Osteoblast (primary cell): ENCODE measurements around the gene ELL2. TPM values are rescaled to one million over a fixed set of nuclear protein-coding genes. Genes with fewer than 3 reads are reported as not detected.

ENCODE experiments used
- DNase-seq: peaks from one replicate; pipeline ENCODE4 v3.0.0; 2011; ENCODE audit warnings: low spot score, mixed read lengths; ENCODE audit not compliant: insufficient read length; ENCODE audit errors: missing footprints
- H2AFZ ChIP-seq: 2 replicates; pipeline ENCODE4 v1.6.0; 2011; ENCODE audit warnings: mild to moderate bottlenecking, low read length
- H3K27ac ChIP-seq: 2 replicates; pipeline ENCODE4 v1.5.1; 2011; ENCODE audit warnings: mild to moderate bottlenecking, low read depth, low read length, moderate library complexity
- H3K27me3 ChIP-seq: 2 replicates; pipeline ENCODE4 v1.6.0; 2012; ENCODE audit warnings: mild to moderate bottlenecking, control low read depth, inconsistent platforms, low read length, moderate library complexity; ENCODE audit not compliant: insufficient read depth
- H3K36me3 ChIP-seq: 2 replicates; pipeline ENCODE4 v1.5.1; 2011; ENCODE audit warnings: mild to moderate bottlenecking, low read length, control low read depth, moderate library complexity; ENCODE audit not compliant: insufficient read depth
- H3K4me1 ChIP-seq: 2 replicates; pipeline ENCODE4 v1.5.1; 2011; ENCODE audit warnings: mild to moderate bottlenecking, low read length, control low read depth, moderate library complexity; ENCODE audit not compliant: insufficient read depth
- H3K4me2 ChIP-seq: 2 replicates; pipeline ENCODE4 v1.6.0; 2011; ENCODE audit warnings: mild to moderate bottlenecking, low read length; ENCODE audit not compliant: insufficient read depth
- H3K4me3 ChIP-seq: fragments of 200-600 bp; sonication (generic); 3 replicates; pipeline ENCODE4 v1.5.1; 2012; ENCODE audit warnings: mild to moderate bottlenecking, low read length, inconsistent platforms; ENCODE audit not compliant: insufficient read depth
- H3K79me2 ChIP-seq: 2 replicates; pipeline ENCODE4 v1.6.0; 2012; ENCODE audit warnings: mild to moderate bottlenecking, low read length, control low read depth, inconsistent platforms; ENCODE audit not compliant: insufficient read depth
- H3K9me3 ChIP-seq: 2 replicates; pipeline ENCODE4 v1.5.1; 2011; ENCODE audit warnings: low read depth, low read length, control low read depth
- H4K20me1 ChIP-seq: 2 replicates; pipeline ENCODE4 v1.6.0; 2012; ENCODE audit warnings: mild to moderate bottlenecking, low read length, control low read depth; ENCODE audit not compliant: insufficient read depth
- CTCF ChIP-seq: IDR thresholded peaks from 2 replicates; pipeline ENCODE4 v1.5.1; 2011; ENCODE audit warnings: mild to moderate bottlenecking, low read depth, low read length, moderate library complexity; ENCODE audit errors: extremely low read depth
- total RNA-seq: library from RNA; depleted of rRNA; stranded (reverse); fragments of >200 nt; gene quantifications from 2 replicates; pipeline ENCODE4 v1.2.3, GENCODE V29; 2012

Gene ELL2
- total RNA-seq, 1 donor, result 123 TPM

- no peak for TF ChIP-seq CTCF
- peak overlapping the region; percentile 96 for H3K27ac ChIP-seq
- H3K9me3 ChIP-seq, result no peaks in the 10 kb centered on the region
- H3K4me1 ChIP-seq, result peaks cover 20% of the 10 kb centered on the region
- H3K79me2 ChIP-seq, result peaks cover 38% of the 10 kb centered on the region
- peaks cover 5% of the 10 kb centered on the region for H3K36me3 ChIP-seq
- peak overlapping the region; percentile 63 for H3K4me2 ChIP-seq
- no peaks in the 10 kb centered on the region for H3K27me3 ChIP-seq
- no peak for DNase-seq
- H3K4me3 ChIP-seq, result no peak overlapping the region
- H2AFZ ChIP-seq, result no peak overlapping the region
- H4K20me1 ChIP-seq, result peaks cover 32% of the 10 kb centered on the region
Observed at GRCh38 chr5:95962785-95963184, 1.1 kb upstream of the ELL2 start.

- peaks cover 24% of the 10 kb centered on the region for H3K4me1 ChIP-seq
- no peaks in the 10 kb centered on the region for H3K27me3 ChIP-seq
- H3K79me2 ChIP-seq, result peaks cover 41% of the 10 kb centered on the region
- peaks cover 5% of the 10 kb centered on the region for H3K36me3 ChIP-seq
- peaks cover 36% of the 10 kb centered on the region for H4K20me1 ChIP-seq
- DNase-seq, result no peak
- peak overlapping the region; percentile 49 for H2AFZ ChIP-seq
- H3K4me2 ChIP-seq, result peak overlapping the region; percentile 63
- peak overlapping the region; percentile 96 for H3K27ac ChIP-seq
- H3K9me3 ChIP-seq, result no peaks in the 10 kb centered on the region
- H3K4me3 ChIP-seq, result peak overlapping the region; percentile 94
- no peak for TF ChIP-seq CTCF
Observed at GRCh38 chr5:95962475-95962773, 773 bp upstream of the ELL2 start.

- peak overlapping the region; percentile 96 for H3K27ac ChIP-seq
- peak overlapping the region; percentile 58 for H2AFZ ChIP-seq
- peaks cover 50% of the 10 kb centered on the region for H4K20me1 ChIP-seq
- H3K36me3 ChIP-seq, result peaks cover 5% of the 10 kb centered on the region
- H3K4me3 ChIP-seq, result peak overlapping the region; percentile 94
- peak; percentile 94 for DNase-seq
- H3K9me3 ChIP-seq, result no peaks in the 10 kb centered on the region
- H3K4me1 ChIP-seq, result peaks cover 37% of the 10 kb centered on the region
- H3K79me2 ChIP-seq, result peaks cover 56% of the 10 kb centered on the region
- TF ChIP-seq CTCF, result peak; percentile 58
- no peaks in the 10 kb centered on the region for H3K27me3 ChIP-seq
- peak overlapping the region; percentile 93 for H3K4me2 ChIP-seq
Observed at GRCh38 chr5:95960667-95961616, 709 bp downstream of the ELL2 start.

- Histone ChIP-seq H3K79me2 (peaks cover 65% of the 10 kb centered on the region), H3K27ac (peak overlapping the region; percentile 96), H3K36me3 (peaks cover 6% of the 10 kb centered on the region), H3K9me3 (no peaks in the 10 kb centered on the region), H2AFZ (no peak overlapping the region), H3K4me3 (peak overlapping the region; percentile 94), H3K4me2 (peak overlapping the region; percentile 93), H3K4me1 (peaks cover 46% of the 10 kb centered on the region), H4K20me1 (peaks cover 59% of the 10 kb centered on the region), H3K27me3 (no peaks in the 10 kb centered on the region)
- TF ChIP-seq CTCF, result no peak
- peak; percentile 60 for DNase-seq
Observed at GRCh38 chr5:95959888-95960666, 1.6 kb downstream of the ELL2 start.
